Erythroblast (primary cell): ENCODE data around the gene PHF12.

ENCODE experiments used
- GATA1 ChIP-seq: IDR thresholded peaks from 2 replicates; pipeline ENCODE4 v1.6.1; 2011; ENCODE audit warnings: low read depth, mild to moderate bottlenecking, control low read depth, low read length, moderate library complexity
- POLR2A ChIP-seq: IDR thresholded peaks from 2 replicates; pipeline ENCODE4 v1.6.1; 2011; ENCODE audit warnings: mild to moderate bottlenecking, low read length

DNA sequence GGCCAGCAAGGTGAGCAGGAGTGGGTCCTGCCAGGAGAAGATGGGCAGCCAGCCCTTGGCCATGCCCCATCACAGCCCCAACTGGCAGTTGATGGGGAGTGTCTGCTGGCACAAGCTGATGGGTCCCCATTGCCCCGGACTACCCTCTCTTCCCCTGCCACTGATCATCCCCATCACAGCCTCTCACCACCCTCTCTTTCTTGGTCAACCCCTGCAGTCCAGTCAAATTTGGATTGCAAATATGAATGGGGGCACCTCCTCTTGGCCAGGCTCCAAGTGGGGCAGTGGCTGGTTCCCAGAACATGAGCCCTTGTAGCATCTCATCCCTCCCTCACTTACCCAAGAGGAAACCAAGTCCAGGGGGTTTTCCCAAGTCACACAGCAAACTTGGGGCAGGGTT, 37.2 kb upstream of the PHF12 start:
- TF ChIP-seq POLR2A = no peak
- no peak for TF ChIP-seq GATA1
